Activated CD8-positive, alpha-beta memory T cell treated with anti-CD3 and anti-CD28 coated beads for 36 hours (primary cell): ENCODE data around the gene HBZ. TPM values are rescaled to one million over a fixed set of nuclear protein-coding genes. Genes with fewer than 3 reads are reported as not detected.
"Not testable (repeated sequence)": the region's sequence is repeated elsewhere in the genome, so short reads cannot be mapped to it uniquely, and the experiment has no call there.

ENCODE experiments used
- CTCF ChIA-PET: fragments of 350-600 bp; sonication (Branson Sonifier 250); formaldehyde crosslinking; loops from one replicate; lab custom pipeline; 2021; ENCODE audit warnings: antibody characterized with exemption; lab: Charles Lee
- POLR2A ChIA-PET: fragments of 350-600 bp; sonication (Branson Sonifier 250); formaldehyde crosslinking; loops from one replicate; lab custom pipeline; 2021; ENCODE audit warnings: antibody characterized with exemption; lab: Charles Lee
- total RNA-seq, 2 experiments: library from RNA; stranded (reverse); gene quantifications; one replicate each; pipeline ENCODE4 v1.2.3, GENCODE V29; 2021

The HBZ gene
- total RNA-seq, 2 experiments from 2014 or later: not detected

DNA sequence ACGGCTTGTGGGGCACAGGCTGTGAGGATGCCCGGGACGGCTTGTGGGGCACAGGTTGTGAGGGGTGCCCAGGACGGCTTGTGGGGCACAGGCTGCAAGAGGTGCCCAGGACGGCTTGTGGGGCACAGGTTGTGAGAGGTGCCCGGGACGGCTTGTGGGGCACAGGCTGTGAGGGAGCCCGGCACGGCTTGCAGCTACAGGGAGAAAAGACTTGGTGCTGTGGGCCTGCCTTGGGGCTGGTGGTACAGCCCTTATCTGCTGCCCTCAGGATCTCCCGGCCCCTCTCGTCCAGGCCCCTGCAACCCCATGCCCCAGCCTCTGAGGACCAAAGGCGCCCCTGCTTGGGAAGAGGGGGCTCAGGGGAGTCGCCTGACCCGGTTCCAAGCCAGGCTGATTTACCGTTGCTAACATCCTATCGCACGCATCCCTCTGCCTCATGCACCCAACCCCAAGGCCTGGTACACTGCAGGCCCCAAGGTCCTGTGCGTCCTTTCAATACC, 8.3 kb downstream of the HBZ start:
- POLR2A ChIA-PET: no interaction called here
- CTCF ChIA-PET: no interaction called here

DNA sequence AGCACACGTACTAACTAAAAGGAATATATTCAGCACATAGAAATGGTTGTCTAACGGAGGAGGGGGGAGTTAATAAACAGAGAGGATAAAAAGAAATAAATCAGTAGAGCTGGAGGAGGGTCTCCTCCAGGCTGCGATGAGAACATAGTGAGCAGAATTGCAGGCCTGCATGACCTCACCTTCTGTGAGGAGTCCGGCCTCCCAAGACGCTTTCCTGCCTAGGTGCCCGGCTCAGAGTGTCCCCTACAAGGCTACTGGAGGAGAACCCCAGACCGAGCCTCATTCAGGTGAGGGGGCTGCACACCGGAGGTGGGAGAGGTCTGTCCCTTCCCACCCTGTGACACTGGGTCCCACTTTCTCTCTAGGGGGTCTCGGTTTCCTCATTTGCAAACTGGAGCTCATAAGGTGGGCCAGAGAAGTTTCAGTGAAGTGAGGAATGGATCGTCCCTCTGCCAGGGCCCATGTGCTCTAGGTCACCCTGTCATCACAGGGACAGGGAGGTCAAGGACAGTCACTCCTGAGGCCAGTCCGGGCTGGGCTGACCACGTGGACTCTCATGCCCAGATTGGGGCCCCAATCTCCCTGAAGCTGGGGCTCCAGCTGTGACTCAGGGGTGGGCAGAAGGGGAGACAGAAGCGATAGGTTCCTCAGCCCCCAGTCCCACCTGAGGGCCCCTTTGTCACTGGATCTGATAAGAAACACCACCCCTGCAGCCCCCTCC, 10.0 kb downstream of the HBZ start:
- ChIA-PET POLR2A (no interaction called here), CTCF (no interaction called here)

DNA sequence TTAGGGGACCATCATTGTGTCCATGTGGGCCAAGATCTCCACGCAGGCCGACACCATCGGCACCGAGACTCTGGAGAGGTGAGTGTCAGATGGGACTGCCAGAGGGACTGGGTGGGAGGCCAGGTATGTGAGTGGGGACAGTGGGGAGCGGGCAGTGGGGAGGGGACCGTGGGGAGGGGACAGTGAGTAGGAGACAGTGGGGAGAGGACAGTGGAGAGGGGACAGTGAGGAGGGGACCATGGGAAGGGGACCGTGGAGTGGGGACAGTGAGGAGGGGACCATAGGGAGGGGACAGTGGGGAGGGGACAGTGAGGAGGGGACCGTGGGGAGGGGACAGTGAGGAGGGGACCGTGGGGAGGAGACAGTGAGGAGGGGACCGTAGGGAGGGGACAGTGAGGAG, 10.7 kb downstream of the HBZ start:
- CTCF ChIA-PET, POLR2A ChIA-PET: not testable (repeated sequence)

DNA sequence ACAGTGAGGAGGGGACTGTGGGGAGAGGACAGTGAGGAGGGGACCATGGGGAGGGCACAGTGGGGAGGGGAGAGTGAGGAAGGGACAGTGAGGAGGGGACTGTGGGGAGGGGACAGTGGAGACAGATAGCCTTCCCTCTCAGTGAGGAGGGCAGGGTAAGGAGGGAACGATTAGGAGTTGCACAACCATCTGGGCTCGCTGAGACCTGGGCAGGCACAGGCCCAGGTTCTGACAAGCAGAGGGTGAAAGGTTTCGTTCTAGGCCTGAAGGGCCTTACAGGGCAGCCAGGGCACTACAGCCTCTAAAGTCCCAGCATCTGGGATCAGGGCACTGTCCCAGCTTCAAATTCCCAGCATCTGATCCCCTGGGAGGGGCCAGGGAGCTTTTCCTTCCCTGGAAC, 11.3 kb downstream of the HBZ start:
- CTCF ChIA-PET: not testable (repeated sequence)

DNA sequence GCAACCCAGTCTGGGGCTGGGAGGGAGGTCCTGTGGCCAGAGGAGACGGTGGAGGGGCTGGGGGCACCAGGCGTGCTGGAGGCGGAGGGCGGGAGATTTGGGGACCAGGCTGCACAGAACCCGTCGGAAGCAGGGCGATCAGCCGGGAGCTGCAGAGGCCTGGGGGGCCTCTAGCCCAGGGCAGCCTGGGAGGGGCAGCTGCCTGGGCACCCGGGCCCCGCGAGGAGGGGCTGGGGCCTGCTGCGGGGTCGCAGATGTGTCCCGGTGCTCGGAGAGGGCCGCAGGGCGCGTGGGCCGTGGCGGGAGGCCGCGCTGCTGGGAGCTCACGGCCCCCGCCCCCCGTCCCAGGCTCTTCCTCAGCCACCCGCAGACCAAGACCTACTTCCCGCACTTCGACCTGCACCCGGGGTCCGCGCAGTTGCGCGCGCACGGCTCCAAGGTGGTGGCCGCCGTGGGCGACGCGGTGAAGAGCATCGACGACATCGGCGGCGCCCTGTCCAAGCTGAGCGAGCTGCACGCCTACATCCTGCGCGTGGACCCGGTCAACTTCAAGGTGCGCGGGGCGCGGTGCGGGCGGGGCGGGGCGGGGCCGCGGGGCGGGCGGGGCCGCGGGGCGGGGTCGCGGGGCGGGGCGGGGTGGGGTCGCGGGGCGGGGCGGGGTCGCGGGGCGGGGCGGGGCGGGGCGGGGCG, 11.8 kb downstream of the HBZ start:
- CTCF ChIA-PET, POLR2A ChIA-PET: not testable (repeated sequence)

More for the DNA sequence above, 11.3 kb downstream of the HBZ start:
- POLR2A ChIA-PET: not testable (repeated sequence)

DNA sequence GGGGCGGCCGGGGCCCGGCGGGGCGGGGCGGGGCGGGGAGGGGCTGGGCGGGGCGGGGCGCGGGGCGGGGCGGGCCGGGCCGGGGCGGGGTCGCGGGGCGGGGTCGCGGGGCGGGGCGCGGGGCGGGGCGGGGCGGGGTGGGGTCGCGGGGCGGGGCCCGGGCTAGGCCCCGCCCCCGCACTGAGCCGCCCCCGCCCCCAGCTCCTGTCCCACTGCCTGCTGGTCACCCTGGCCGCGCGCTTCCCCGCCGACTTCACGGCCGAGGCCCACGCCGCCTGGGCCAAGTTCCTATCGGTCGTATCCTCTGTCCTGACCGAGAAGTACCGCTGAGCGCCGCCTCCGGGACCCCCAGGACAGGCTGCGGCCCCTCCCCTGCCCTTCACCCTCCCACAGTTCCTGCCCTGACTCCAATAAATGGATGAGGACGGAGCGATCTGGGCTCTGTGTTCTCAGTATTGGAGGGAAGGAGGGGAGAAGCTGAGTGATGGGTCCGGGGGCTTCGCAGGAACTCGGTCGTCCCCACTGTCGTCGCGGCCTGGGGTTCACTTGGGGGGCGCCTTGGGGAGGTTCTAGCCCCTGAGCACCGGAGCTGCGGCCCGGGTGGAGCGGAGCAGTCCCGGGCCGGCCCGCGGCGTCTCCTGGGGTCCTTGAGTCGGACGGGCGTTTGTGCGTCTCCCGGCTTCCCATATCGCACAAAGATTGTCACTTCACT, 12.5 kb downstream of the HBZ start:
- POLR2A ChIA-PET: no interaction called here

DNA sequence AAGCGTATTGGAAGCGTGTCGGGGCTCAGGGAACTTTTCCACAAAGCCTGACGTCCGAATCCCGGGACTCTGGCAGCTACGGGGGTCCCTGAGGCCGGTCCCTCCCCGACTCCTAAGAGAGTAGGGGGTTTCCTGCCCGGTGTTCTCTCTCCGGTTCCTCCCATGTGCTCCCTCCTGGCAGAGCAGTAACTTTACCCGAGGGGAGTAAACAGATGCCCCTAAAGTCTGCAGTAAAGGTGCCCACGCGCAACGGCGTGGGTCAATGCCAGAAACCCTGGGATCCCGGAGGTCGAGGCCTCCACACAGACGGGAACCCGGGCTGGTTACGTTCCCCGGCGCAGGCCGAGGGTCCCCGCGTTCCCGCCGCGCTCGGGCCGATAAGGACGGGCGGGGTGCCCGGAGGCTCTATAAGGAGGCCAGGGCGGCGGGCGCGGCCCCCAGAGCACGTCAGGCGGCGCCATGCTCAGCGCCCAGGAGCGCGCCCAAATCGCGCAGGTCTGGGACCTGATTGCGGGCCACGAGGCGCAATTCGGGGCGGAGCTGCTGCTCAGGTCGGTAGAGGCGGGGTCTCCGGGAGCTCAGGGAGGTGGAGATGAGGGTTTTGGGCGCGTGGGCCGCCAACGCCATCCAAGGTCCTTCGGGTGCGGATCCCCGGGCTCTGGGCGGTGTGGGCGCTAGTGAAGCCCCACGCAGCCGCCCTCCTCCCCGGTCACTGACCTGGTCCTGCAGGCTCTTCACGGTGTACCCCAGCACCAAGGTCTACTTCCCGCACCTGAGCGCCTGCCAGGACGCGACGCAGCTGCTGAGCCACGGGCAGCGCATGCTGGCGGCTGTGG, 13.3 kb downstream of the HBZ start, which contains the start of gene HBM:
Gene HBM (plus strand): TSS at position 440 of the 836 bp plus-strand sequence. CDS start 20 bp downstream, at position 460.
- ChIA-PET CTCF (interaction anchor here (0.6 to 0.7 kb wide), 2 partner anchors 58 to 59 kb away, joined by 3 read pairs; no protein-coding TSS in a partner anchor), POLR2A (interaction anchor here (0.6 kb wide), 1 partner anchor 14 kb away, joined by 3 read pairs; no protein-coding TSS in a partner anchor)

More for the DNA sequence above, 12.5 kb downstream of the HBZ start:
- CTCF ChIA-PET: interaction anchor here (0.7 kb wide), 1 partner anchor 58 kb away, joined by 3 read pairs; no protein-coding TSS in a partner anchor

DNA sequence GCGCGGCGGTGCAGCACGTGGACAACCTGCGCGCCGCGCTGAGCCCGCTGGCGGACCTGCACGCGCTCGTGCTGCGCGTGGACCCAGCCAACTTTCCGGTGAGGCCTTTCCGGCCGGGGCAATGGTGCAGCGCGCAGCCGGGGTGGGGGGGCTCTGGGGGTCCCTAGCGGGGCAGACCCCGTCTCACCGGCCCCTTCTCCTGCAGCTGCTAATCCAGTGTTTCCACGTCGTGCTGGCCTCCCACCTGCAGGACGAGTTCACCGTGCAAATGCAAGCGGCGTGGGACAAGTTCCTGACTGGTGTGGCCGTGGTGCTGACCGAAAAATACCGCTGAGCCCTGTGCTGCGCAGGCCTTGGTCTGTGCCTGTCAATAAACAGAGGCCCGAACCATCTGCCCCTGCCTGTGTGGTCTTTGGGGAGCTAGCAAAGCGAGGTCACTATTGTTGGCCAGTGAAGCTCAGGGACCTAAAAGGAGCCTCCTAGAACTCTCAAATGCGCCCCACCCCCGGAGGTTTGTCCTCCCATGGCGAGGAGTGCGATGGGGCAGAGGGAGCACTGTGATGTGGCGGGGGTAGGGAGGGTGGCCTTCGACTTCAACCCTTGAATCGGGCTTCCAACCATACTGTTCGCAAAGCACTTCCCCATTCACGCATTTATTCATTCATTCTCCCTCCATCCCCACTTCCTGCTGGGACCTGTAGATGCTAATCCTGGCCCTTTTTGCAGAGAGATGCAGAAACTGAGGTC, 14.1 kb downstream of the HBZ start:
- POLR2A ChIA-PET: no interaction called here
- CTCF ChIA-PET: interaction anchor here (0.6 to 2.0 kb wide), 3 partner anchors 14 to 57 kb away, joined by 3 to 6 read pairs (median 3); partner anchors contain the start of gene HBQ1

DNA sequence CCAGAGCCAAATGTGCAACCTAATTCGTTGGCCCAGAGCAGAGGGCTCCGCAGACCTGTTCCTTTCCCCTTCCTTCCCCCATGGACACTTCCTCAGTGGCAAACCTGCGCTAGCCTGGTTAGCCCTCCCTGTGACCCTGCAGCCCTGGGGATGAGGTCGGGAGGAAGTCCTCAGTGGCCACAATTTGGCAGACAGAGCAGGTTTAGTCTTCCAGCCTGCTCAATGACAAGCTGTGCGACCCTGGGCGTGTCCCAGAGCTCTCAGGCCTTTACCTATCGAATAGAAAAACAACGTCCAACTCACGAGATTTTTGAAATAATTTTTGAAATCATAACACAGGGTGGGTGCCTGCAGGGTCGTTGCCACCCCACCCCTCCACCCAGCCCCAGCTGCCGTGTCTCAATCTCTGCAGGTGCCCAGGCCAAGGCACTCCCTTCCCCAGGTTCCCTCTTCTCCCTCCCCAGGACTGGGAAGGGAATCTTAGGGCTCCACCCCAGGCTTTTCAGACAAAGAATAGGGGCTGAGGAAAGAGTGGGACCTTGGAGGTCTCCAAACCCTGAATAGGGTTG, 14.8 kb downstream of the HBZ start:
- ChIA-PET CTCF (interaction anchor here (0.7 to 2.0 kb wide), 3 partner anchors 13 to 195 kb away, joined by 3 to 6 read pairs (median 4); partner anchors contain the start of gene HBQ1), POLR2A (interaction anchor here (0.5 kb wide), 1 partner anchor 63 kb away, joined by 3 read pairs; no protein-coding TSS in a partner anchor)

DNA sequence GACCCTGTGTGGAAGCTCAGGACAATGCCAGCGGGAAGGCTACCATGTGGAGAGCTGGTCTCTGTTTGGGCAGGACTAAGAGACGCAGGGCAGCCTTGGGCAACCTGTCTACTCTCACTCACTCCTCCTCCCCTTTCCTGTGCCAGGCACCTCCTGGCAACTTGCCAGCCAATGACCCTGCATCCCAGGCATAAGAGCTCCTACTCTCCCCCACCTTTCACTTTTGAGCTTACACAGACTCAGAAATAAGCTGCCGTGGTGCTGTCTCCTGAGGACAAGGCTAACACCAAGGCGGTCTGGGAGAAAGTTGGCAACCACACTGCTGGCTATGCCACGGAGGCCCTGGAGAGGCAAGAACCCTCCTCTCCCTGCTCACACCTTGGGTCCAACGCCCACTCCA, 16.0 kb downstream of the HBZ start:
- POLR2A ChIA-PET: no interaction called here
- CTCF ChIA-PET: interaction anchor here (1.5 to 2.0 kb wide), 2 partner anchors 12 to 194 kb away, joined by 4 to 6 read pairs; partner anchors contain the start of gene HBQ1

DNA sequence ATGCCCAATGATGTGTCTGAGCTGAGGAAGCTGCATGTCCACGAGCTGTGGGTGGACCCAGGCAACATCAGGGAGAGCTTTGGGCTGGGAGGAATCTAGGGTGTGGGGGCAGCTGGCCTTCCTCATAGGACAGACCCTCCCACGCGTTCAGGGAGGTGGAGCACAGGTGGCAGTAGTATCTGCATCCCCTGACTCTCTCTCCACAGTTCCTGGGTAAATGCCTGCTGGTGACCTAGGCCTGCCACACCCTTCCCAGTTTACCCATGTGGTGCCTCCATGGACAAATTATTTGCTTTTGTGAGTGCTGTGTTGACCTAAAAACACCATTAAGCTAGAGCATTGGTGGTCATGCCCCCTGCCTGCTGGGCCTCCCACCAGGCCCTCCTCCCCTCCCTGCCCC, 16.6 kb downstream of the HBZ start:
- ChIA-PET POLR2A (no interaction called here), CTCF (no interaction called here)

DNA sequence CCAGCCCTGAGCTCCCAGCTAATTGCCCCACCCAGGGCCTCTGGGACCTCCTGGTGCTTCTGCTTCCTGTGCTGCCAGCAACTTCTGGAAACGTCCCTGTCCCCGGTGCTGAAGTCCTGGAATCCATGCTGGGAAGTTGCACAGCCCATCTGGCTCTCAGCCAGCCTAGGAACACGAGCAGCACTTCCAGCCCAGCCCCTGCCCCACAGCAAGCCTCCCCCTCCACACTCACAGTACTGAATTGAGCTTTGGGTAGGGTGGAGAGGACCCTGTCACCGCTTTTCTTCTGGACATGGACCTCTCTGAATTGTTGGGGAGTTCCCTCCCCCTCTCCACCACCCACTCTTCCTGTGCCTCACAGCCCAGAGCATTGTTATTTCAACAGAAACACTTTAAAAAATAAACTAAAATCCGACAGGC, 17.7 kb downstream of the HBZ start:
- ChIA-PET CTCF (interaction anchor here (0.6 to 0.7 kb wide), 2 partner anchors 9 to 14 kb away, joined by 3 to 4 read pairs; no protein-coding TSS in a partner anchor), POLR2A (interaction anchor here (0.5 kb wide), 1 partner anchor 14 kb away, joined by 7 read pairs; no protein-coding TSS in a partner anchor)

DNA sequence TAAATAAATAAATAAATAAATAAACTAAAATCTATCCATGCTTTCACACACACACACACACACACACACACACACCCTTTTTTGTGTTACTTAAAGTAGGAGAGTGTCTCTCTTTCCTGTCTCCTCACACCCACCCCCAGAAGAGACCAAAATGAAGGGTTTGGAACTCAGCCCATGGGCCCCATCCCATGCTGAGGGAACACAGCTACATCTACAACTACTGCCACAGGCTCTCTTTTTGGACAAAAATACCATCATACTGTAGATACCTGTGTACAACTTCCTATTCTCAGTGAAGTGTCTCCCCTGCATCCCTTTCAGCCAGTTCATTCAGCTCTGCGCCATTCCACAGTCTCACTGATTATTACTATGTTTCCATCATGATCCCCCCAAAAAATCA, 18.3 kb downstream of the HBZ start:
- ChIA-PET CTCF (interaction anchor here (0.7 kb wide), 1 partner anchor 9 kb away, joined by 4 read pairs; no protein-coding TSS in a partner anchor), POLR2A (no interaction called here)

DNA sequence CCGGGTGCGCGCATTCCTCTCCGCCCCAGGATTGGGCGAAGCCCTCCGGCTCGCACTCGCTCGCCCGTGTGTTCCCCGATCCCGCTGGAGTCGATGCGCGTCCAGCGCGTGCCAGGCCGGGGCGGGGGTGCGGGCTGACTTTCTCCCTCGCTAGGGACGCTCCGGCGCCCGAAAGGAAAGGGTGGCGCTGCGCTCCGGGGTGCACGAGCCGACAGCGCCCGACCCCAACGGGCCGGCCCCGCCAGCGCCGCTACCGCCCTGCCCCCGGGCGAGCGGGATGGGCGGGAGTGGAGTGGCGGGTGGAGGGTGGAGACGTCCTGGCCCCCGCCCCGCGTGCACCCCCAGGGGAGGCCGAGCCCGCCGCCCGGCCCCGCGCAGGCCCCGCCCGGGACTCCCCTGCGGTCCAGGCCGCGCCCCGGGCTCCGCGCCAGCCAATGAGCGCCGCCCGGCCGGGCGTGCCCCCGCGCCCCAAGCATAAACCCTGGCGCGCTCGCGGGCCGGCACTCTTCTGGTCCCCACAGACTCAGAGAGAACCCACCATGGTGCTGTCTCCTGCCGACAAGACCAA, 20.0 kb downstream of the HBZ start, which contains the start of gene HBA2:
Gene HBA2 (plus strand): TSS at position 503 of the 568 bp plus-strand sequence. CDS start 37 bp downstream, at position 540.
- POLR2A ChIA-PET, CTCF ChIA-PET: not testable (repeated sequence)

DNA sequence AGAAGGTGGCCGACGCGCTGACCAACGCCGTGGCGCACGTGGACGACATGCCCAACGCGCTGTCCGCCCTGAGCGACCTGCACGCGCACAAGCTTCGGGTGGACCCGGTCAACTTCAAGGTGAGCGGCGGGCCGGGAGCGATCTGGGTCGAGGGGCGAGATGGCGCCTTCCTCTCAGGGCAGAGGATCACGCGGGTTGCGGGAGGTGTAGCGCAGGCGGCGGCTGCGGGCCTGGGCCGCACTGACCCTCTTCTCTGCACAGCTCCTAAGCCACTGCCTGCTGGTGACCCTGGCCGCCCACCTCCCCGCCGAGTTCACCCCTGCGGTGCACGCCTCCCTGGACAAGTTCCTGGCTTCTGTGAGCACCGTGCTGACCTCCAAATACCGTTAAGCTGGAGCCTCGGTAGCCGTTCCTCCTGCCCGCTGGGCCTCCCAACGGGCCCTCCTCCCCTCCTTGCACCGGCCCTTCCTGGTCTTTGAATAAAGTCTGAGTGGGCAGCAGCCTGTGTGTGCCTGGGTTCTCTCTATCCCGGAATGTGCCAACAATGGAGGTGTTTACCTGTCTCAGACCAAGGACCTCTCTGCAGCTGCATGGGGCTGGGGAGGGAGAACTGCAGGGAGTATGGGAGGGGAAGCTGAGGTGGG, 20.9 kb downstream of the HBZ start:
- CTCF ChIA-PET, POLR2A ChIA-PET: not testable (repeated sequence)
